Right lobe of liver (tissue), 6 donors: Measurements from ENCODE around the gene FKBP1A. TPM values are rescaled to one million over a fixed set of nuclear protein-coding genes. Genes with fewer than 3 reads are reported as not detected.

Source experiments
- ATAC-seq, 4 donors: fragments of 200-7000 bp; cut with Tn5 transposase; one replicate each; pipeline ENCODE4 v1.9.1; 2020; ENCODE audit warnings: mild to moderate bottlenecking in 4 of 4, moderate library complexity in 4 of 4
- DNase-seq, 3 donors: peaks; one replicate each; pipeline ENCODE4 v3.0.0-alpha.2; 2020
- H3K27ac ChIP-seq, 3 donors: fragments of 200-600 bp; one replicate each; pipeline ENCODE4 v1.8.0; 2022
- H3K27me3 ChIP-seq, 2 donors: fragments of 200-600 bp; one replicate each; pipeline ENCODE4 v1.8.0; 2022
- H3K36me3 ChIP-seq, 4 donors: fragments of 200-600 bp; sonication (generic) in 1 of 4; one replicate each; pipeline versions ENCODE4 v1.5.1 to v1.8.0; 2017 to 2022; ENCODE audit warnings: control low read depth in 1 of 4
- H3K4me1 ChIP-seq, 4 donors: fragments of 200-600 bp; sonication (generic) in 1 of 4; one replicate each; pipeline versions ENCODE4 v1.5.1 to v1.8.0; 2017 to 2022; ENCODE audit warnings: control low read depth in 1 of 4
- H3K4me3 ChIP-seq, 3 donors: fragments of 200-600 bp; one replicate each; pipeline ENCODE4 v1.8.0; 2022
- H3K9me3 ChIP-seq, 4 donors: fragments of 200-600 bp; sonication (generic) in 1 of 4; one replicate each; pipeline versions ENCODE4 v1.5.1 to v1.8.0; 2017 to 2022; ENCODE audit warnings: control low read depth in 1 of 4
- POLR2A ChIP-seq: fragments of 450-650 bp; IDR thresholded peaks from one replicate; pipeline ENCODE4 v1.6.1; 2017; ENCODE audit warnings: antibody characterized with exemption, mild to moderate bottlenecking
- WGBS: methylation state at CpG from one replicate; pipeline ENCODE4 v1.1.6; 2018; ENCODE audit warnings: low coverage, low lambda C conversion rate; ENCODE audit not compliant: insufficient coverage; ENCODE audit errors: missing lambda C conversion rate; 5-methylcytosine and 5-hydroxymethylcytosine counted together
- intact Hi-C, 2 donors: fragments of 100-400 bp; cut with DNase I; formaldehyde crosslinking; loops; one replicate each; pipeline versions ENCODE4 v1.11.2 to v1.14.1; 2022
- long read RNA-seq: library from polyadenylated mRNA; unstranded; transcript quantifications from one replicate; pipeline ENCODE4 v2.0.0, GENCODE V29; 2019
- total RNA-seq, 6 experiments: library from RNA; depleted of rRNA in 2 of 6; stranded (reverse); fragments of >200 nt in 2 of 6; fragmentation: NEBNext Ultra II Directional in 3 of 6; extraction: Animal tissue kit (Norgen Biotek cat#: 25700) in 3 of 6; gene quantifications; one replicate each; pipeline versions ENCODE4 v1.1.0 to v1.2.4, GENCODE V29; 2016 to 2023
- TF ChIP-seq, protein P1 (sequence below), 4 donors: fragments of 200-600 bp in 3 of 4; fragments of 450-650 bp in 1 of 4; IDR thresholded peaks; one replicate each; pipeline versions ENCODE4 v1.5.1 to v1.8.0; 2016 to 2022; ENCODE audit warnings: antibody characterized with exemption in 4 of 4, mild to moderate bottlenecking in 2 of 4
- donor health status: DM: no; HTN: yes; CAD: no.
- donor health status: DM: no; HTN: no; CAD: no.
- donor health status: DM: no; HTN: no; CAD: no.
- donor health status: DM: no; HTN: yes; CAD: no.
- donor health status: DM: no; HTN: yes; CAD: no.

FKBP1A gene
- 10 to 100 TPM; 56.9 to 86.9 (median 63.4) TPM for total RNA-seq
- long read RNA-seq, transcript FKBP1A-204 (5 exons, 1,622 nt) = major isoform, 21 of 25 reads
- long read RNA-seq, partial matches to known transcripts = 0 of 25 reads
- long read RNA-seq, other reads (novel, unspliced or antisense) = 3 of 25 reads

DNA sequence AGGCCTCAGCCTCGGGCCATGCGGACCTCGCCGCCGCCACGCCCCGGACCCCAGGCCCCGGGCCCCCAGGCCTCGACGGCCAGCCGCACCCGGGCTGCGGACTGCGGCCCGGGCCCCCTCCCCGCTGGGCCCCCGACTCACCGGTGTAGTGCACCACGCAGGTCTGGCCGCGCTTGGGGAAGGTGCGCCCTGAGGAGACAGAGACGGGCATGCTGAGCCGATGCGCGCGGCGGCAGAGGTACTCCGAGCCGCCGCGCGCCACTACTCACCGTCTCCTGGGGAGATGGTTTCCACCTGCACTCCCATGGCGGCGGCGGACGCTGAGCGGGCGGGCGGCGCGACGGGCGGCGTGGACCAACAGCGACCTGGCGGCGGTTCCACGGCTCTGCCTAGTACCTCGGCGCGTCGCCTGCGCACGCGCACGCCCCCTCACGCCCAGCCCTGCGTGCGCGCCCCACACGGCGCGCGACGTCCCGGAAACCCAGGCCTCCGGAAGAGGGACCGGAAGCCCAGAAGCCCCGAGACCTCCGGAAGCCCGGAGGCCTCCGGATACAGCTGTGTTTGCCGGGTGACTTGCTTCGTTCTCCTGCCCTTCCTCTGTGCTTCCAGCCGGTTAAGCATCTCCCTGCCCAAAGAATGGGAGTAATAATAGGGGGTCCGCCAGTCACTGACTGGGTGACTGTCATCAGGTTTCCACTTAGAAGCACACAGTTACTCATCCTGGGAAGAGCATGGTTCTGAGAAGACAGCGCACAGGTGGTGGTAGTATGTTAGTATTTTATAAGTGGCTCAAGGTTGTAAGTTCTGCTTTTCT lies at the start of gene FKBP1A:
Gene FKBP1A (minus strand): TSS at position 362 of the 814 bp plus-strand sequence. CDS start 56 bp downstream, at position 306.
- peaks cover 0 to 42% (median 11%) of the 10 kb centered on the region in 4 donors for H3K4me1 ChIP-seq
- peak within 1 kb of the TSS; percentile 78 to 87 (median 79) for H3K4me3 ChIP-seq
- ATAC-seq (peak; percentile 95 to 98 (median 97)), DNase-seq (peak; percentile 93 to 94 (median 93))
- intact Hi-C loops = loop anchor here in 1 of 2 donors (5.0 kb wide), 1 partner anchor 66 kb away; the partner anchor contains the start of gene SDCBP2
- peak; percentile 97 for TF ChIP-seq POLR2A
- TF ChIP-seq, protein P1, sequence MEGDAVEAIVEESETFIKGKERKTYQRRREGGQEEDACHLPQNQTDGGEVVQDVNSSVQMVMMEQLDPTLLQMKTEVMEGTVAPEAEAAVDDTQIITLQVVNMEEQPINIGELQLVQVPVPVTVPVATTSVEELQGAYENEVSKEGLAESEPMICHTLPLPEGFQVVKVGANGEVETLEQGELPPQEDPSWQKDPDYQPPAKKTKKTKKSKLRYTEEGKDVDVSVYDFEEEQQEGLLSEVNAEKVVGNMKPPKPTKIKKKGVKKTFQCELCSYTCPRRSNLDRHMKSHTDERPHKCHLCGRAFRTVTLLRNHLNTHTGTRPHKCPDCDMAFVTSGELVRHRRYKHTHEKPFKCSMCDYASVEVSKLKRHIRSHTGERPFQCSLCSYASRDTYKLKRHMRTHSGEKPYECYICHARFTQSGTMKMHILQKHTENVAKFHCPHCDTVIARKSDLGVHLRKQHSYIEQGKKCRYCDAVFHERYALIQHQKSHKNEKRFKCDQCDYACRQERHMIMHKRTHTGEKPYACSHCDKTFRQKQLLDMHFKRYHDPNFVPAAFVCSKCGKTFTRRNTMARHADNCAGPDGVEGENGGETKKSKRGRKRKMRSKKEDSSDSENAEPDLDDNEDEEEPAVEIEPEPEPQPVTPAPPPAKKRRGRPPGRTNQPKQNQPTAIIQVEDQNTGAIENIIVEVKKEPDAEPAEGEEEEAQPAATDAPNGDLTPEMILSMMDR (IDR thresholded peaks at IDR 0.05) = peak; percentile 16 to 41 (median 27)
- H3K27me3 ChIP-seq = no peaks in the 10 kb centered on the region
- WGBS = 3% methylated on average over 8 of the region's 79 CpGs
- no peaks in the 10 kb centered on the region for H3K9me3 ChIP-seq
- no peaks in the 10 kb centered on the region for H3K36me3 ChIP-seq
- H3K27ac ChIP-seq = peak within 1 kb of the TSS; percentile 64 to 77 (median 69)

DNA sequence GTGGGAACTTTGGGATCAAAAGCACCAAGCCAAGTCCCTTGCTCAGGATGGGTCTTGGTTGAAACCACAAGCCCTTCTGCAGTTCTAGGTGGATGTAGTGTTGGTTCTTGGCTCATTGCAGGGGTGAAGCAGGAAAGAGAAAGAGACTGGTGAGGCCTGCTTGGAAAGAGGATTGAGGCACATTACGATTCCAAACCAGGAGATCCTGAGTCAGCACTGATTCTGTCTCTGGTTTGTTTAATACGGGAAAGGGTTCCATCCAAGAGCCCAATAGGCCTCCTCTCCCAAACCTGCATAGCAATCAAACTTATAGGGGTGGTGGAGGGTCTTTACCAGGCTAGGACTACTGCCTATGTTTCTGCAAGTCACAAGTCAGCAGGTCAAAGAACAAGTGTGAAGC lies 49.5 kb upstream of the FKBP1A start:
- Histone ChIP-seq H3K4me3 (no peak overlapping the region), H3K4me1 (no peaks in the 10 kb centered on the region), H3K36me3 (peaks cover 0 to 59% (median 35%) of the 10 kb centered on the region in 4 donors), H3K27me3 (no peaks in the 10 kb centered on the region), H3K9me3 (no peaks in the 10 kb centered on the region), H3K27ac (no peak overlapping the region)
- intact Hi-C loops = loop anchor here in 1 of 2 donors (5.0 kb wide), 1 partner anchor 130 kb away; no protein-coding TSS in a partner anchor
- DNase-seq (no peak), ATAC-seq (no peak)
- WGBS = no CpG with 5 or more reads among the region's 2 CpGs
- no peak for TF ChIP-seq POLR2A

DNA sequence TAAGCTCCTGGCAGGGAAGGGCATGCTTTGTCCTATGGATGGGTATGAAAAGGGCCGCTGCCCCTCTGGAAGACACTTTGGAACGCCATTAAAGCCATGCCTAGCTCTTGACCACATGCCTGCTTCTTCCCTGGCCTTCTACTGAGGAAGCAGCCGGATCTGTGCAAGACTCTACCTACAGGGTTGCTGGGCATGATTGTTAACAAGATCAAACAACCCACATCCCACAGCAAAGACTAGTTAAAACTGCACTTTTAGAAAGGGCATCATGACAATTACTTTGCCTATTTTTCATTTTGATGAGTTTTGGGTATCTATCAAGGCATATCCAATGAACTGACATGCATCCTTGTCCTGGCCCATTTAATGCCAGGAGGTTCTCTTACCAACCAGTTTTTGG lies 48.3 kb upstream of the FKBP1A start:
- ATAC-seq (no peak), DNase-seq (no peak)
- TF ChIP-seq, protein P1 (IDR thresholded peaks at IDR 0.05) = no peak
- no peak for TF ChIP-seq POLR2A
- Histone ChIP-seq H3K36me3 (peaks cover 0 to 47% (median 30%) of the 10 kb centered on the region in 4 donors), H3K4me3 (no peak overlapping the region), H3K9me3 (no peaks in the 10 kb centered on the region), H3K4me1 (no peaks in the 10 kb centered on the region), H3K27me3 (no peaks in the 10 kb centered on the region), H3K27ac (no peak overlapping the region)
- intact Hi-C loops = loop anchor here in 1 of 2 donors (5.0 kb wide), 1 partner anchor 129 kb away; no protein-coding TSS in a partner anchor
- no CpG with 5 or more reads among the region's 3 CpGs for WGBS

DNA sequence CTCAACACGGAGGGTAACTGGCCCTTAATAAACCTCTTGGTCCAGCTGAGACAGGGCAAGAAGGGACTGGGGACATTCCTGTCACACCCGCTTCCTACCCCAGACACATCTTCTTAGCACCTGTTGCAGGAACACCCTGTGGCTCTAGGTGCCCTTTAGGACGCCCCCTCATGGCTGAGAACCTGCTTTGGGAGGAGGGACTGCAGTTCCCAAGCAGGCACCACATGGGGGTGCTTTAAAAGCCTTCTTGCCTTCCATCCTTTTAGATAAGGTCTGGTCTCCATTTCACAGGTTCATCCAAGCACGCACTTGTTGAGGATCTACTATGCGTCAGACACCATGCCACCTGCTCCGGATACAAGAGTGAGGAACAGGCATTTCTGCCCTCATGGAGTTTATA lies 47.2 kb upstream of the FKBP1A start:
- H3K27me3 ChIP-seq = no peaks in the 10 kb centered on the region
- no peak overlapping the region for H3K27ac ChIP-seq
- peaks cover 0 to 36% (median 22%) of the 10 kb centered on the region in 4 donors for H3K36me3 ChIP-seq
- H3K4me1 ChIP-seq = no peaks in the 10 kb centered on the region
- DNase-seq = no peak
- H3K4me3 ChIP-seq = no peak overlapping the region
- ATAC-seq = peak; percentile 18 to 61 (median 37)
- no peaks in the 10 kb centered on the region for H3K9me3 ChIP-seq
- intact Hi-C loops = loop anchor here in 1 of 2 donors (5.0 kb wide), 1 partner anchor 128 kb away; no protein-coding TSS in a partner anchor
- WGBS = 80% methylated on average over 5 of the region's 6 CpGs
- no peak for TF ChIP-seq POLR2A
- TF ChIP-seq, protein P1 (IDR thresholded peaks at IDR 0.05) = peak; percentile 4 to 31 (median 24)
